Measurements from ENCODE around the gene SMARCAL1.
A peak's percentile ranks its signal among the peaks of the same experiment; 100 is the strongest.
"Not testable (repeated sequence)": the region's sequence is repeated elsewhere in the genome, so short reads cannot be mapped to it uniquely, and the experiment has no call there.

SMARCAL1 gene

DNA sequence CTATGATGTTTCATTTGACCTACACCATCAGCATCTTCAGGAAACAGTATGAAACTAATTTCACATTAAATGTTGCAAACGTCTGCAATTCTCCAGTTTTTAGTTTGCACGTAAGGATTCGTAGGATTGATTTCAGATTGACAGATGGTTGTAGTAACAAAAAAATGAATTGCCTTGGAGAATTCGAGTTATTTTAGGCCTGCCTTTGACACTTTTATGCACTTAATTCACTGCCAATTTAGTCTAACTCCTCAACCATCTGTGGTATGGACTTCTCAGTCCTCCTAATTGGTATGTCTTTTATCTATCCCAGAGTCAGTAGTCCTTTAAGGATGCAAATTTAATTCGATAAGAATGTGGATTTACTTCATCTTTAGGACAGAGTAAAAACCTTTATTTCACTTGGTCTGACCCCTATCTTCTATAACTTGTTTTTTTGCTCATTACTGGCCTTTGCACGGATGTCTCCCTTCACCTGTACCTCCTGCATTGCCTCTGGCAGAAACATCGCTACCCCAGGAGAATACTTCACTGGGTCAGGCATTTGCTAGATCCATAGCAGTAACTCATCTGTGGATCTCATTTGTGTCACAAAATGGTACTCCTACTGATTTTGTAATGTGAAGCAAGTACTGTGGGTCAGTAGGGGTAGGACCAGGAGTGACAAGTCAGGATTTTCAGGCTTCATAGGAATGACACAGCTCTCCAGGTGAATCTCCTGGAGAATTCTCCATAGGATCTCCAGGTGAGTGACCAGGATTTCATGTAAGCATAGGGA lies 90.3 kb downstream of the SMARCAL1 start:
- no peak for DNase-seq

DNA sequence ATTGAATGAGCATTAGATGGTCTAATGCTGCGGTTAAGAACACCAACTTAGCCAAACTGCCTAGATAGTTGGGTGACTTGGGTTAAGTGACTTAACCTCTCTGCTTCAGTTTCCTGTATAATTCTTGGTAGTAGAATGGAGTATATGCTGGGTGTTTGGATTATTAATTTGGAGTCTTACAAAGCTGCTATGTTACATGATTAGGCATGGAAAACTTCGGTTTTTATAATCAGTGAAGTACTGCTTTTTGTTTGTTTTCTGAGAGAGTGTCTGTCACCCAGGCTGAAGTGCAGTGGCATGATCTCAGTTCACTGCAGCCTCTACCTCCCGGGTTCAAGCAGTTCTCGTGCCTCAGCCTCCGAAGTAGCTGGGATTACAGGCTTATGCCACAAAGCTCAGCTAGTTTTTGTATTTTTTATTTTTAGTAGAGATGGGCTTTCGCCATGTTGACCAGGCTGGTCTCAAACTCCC lies 90.9 kb downstream of the SMARCAL1 start:
- no peak for DNase-seq

DNA sequence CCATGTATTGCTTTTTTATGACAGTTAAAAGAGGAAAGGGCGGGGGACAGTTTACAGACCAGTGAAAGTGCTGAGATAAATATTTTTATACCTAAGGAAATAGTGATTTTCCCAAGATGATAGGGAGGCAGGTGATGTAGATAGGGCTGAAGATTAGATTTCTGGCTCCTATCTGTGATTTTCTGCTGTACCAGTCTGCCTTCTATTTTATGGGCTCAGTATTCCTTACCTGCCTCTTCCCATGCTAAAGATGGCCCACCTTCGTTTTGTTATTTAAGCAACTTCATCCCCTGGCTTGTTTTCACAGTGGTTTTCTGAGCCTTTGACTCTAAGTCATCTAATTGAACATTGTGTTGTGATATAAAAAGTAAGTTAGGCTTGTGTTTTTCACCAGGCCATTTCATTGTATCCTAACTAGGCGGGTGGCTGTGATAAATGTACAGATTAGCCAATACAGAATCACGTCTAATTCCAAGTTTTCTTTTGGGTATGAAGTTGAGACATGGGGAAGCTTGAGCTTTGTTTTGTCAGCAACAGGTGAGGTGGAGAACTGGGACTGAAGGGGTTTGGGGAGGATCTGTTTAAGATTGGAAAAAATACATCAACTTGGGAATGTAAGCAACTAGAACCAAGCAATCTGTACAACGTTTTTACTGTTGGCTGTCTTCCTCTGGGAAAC lies 91.6 kb downstream of the SMARCAL1 start:
- DNase-seq = no peak

DNA sequence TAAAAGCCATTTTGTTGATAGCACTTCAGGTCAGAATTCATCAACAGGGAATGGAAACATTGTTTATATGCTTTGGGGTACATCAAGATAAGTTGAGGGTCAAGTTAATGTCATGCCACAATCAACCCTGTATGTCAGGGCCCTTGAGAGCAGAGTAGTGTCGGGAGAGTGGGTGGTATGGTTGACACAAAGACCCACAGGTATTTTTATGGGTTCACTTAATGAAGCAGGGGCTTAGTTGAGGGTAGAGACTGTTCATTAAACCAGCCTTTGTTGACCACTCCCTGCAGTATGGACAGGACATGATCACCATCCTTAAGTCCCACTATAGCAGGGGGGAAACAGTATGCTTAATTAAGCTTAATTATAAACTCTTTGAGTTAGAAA lies 92.1 kb downstream of the SMARCAL1 start:
- no peak for DNase-seq

DNA sequence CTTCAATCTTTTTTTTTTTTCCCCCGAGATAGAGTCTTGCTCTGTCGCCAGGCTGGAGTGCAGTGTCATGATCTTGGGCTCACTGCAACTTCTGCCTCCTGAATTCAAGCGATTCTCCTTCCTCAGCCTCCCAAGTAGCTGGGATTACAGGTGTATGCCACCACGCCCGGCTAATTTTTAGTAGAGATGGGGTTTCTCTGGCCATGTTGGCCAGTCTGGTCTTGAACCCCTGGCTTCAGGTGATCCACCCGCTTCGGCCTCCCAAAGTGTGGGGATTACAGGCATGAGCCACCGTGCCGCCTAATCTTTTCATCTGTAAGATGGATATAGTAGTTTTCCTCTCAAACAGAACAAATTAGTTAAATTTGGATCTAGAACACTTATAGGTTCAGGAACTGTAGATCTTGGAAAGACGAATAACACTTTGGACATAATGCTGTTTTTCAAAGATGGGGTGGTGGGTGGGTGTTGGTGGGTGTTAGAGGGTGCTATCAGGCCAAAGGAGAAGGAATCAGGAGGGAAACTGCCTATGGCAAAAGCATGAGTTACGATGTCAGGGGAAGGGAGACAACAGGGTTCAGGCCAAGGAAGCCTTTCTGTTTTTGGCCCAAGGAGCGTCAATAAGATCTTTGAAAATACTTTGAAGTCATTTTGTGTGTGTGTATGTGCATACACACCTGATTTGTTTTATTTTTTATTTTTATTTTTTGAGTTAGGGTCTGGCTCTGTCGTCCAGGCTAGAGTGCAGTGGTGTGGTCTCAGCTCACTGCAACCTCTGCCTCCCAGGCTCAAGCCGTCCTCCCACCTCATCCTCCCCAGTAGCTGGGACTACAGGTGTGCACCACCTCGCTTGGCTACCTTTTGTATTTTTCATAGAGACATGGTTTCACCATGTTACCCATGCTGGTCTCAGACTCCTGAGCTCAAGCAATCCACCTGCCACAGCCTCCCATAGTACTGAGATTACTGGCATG lies 93.1 kb downstream of the SMARCAL1 start:
- DNase-seq = no peak

DNA sequence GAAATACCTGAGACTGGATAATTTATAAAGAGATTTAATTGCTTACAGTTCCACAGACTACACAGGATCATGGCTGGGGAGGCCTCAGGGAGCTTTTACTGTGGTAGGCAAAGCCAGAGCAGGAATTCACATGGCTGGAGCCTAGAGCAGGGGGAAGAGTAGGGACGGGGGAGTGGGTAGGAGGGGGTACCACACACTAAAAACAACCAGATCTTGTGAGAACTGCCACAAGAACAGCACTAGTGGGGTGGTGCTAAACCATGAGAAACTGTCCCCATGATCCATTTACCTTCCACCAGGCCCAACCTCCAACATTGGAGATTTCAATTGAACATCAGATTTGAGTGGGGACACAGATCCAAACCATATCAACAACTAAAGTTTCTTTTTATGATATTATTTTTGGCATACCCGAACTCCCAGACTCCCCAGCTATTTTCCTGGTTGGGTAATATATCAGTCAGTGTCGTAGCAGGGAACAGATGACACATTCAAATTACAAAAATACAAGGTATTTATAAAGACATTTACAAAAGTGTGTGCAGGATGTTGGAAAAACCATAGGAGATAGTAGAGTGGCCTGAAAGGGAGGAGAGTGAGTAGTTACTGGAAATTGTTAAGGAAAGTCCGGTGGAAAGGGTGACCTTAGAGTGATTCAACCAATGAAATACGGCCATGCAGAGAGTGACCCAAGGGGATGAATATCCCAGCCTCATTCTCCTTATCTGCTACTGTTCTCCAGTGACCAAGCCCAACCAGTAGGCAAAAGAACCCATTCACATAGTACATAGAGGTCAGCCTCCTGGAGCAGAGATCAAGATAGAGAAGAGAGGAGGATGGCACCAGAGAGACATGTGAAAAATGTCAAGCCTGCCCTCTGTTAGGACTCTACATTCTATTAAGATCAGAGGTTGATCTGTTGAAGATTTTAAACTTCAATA lies 95.2 kb downstream of the SMARCAL1 start:
- no peak for DNase-seq

DNA sequence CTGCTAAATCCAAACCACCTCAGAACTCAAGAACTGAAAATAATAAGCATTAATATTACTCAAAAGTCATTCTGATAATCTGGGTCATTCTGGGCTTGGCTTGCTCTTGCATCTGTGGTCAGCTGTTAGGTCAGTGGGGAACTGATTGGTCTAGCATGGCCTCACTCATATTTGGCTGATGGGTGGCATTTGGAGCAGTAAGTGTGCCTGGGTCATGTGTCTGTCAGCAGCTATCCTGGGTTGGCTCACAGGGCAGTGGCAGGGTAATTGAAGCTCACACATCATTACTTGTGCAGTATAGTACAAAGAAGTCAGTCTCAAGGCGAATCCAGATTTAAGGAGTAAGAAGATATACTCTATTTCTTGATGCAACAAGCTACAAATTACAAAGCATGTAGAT lies 95.9 kb downstream of the SMARCAL1 start:
- DNase-seq = no peak

DNA sequence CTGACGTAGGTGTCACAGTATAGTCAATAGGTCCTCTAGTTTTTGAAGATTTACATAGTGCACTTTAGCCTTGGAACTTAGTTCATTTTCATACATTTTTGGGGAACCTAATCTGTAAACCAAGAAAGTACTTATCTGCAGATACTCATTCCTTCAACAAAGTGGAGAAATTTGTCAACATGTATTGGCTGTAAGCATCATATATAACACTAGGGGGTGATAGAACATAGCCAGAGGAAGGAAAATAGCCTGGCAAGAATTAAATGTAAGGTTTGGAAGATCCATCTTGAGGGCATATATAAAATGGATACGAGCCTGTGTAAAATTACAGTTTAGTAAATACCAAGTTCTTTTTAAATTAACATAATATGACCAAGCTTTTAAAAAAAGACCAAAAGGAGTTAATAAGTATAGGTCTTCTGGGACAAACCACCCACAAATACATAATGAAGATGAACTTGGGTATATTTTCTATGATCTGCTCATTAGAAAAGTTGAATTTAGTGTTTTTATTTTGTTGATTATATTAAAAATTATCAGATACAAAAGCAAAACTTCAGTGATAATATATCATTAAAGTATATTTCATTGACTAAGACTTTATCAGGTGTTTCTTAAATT lies 104.6 kb downstream of the SMARCAL1 start:
- peak; percentile 67 for DNase-seq

DNA sequence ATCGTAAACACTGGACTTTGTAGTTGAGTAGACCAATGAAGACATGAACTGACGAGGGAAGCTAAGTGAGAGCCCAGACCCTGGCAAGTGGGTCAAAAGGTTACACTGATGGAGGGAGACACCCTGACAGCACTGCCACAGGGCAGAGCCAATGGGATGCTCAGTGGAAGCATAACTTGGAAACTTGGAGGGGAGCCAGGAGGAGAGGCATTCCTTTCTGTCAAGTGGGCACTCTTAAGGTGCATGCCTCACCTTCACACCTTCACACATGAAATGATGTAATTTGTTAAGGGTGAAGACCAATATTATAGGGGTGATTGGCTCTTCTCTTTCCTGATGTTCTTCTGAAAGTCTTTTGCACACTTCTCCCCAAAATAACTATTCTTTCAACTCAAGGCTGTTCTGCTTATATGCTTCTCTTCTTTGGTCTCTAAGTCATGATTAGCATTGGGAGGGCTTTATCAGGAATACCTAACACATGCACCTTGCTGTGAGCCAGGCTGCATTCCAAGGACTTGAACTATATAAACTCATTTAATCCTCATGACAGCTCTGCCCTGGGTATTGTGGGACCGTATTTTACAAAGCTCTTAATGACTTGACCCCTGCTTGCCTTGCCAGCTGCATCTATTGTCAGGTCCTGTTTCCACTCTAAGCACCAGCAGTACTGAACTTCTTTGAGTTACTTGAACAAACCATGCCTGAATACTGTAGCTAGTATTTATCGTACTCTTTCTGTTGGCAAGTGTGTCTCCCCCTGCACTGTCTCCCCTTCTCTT lies 105.4 kb downstream of the SMARCAL1 start:
- DNase-seq = no peak

DNA sequence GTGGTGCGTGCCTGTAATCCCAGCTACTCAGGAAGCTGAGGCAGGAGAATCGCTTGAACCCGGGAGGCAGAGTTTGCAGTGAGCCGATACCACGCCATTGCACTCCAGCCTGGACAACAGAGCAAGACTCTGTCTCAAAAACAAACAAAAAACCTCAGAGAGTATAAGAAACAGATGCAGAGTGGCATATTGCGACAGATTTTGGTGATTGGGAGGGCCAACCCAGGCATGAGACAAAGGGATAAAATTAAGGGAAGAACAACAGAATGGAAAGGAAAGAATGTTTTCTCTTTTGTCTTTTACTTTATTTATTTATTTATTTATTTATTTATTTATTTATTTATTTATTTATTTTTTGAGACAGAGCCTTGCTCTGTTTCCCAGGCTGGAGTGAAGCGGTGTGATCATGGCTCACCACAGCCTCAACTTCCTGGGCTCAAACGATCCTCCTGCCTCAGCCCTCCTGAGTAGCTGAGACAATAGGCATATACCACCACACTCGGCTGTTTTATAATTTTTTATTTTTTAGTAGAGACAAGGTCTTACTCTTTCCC lies 106.4 kb downstream of the SMARCAL1 start:
- not testable (repeated sequence) for DNase-seq

DNA sequence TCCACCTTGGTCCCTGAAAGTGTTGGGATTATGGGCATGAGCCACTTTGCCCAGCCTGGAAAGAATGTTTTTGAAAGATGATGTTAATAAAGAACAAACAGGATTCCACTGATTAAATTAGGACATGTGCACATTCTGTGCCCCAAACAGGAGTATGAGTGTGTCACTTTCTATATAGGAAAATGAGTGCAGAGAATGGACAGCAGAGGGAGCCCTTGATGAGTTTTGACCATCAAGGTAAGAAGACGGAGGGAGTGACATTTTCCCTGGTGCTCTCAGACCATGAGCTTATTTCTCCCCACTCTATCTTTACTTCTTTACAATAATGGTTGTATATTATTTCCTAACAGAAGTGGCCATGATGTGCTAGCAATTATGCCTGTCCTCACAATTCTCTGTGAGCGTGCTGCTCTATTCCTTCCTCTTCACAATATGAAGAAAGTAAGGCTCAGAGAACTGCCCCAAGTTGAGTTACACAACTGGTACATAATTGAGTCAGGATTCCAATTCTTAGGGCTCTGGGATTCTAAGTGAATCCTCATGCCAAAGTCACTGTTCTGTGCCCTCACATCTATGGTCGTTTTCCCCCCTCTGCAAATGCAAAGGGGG lies 107.0 kb downstream of the SMARCAL1 start:
- peak; percentile 86 for DNase-seq

DNA sequence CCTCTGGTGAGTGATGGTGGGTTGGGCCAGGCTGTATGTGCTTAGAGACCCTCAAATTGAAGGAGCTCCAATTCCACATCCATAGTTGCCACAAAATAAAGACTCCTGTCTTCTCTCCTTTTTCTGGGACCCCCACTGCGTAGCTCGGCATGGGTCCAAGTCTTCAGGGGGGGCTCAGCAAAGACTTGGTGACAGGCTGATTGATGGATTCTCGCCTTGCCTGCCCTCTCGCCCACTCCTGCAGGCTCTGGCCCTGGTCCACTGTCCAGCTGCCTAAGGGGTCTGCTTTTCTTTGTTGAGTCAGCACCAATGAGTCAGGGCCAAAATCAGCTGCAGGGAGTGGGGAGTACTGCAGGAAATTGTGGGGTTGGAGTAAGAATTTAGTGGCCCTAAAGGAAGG lies 107.8 kb downstream of the SMARCAL1 start:
- peak; percentile 69 for DNase-seq

DNA sequence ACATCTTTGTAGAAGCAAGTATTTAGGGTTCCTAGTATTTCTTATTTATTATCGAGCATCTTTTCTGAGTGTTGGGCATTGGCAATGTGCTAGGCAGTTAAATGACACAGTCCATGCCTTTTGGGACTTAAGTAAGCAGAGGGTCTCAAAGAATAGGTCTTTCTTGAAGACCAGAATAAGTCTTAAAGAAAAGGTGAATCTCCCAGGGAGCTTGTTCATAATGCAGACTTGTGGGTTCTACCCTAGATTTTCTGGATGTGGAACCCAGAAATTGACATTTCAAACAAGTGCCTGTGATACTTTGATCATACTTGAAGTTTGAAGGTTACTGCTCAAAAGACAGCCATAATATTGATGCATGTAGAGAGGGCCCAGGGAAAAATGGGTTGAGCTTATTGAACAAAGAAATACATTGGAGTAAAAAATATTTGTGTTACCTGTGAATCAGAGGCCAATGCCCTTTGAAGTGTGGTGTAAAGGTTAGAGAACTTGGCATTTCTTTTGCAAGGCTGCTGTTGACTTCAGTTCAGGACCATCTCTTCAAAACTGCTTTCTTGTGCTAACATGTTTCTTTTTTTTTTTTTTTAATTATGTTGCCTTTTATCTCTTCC lies 110.7 kb downstream of the SMARCAL1 start:
- no peak for DNase-seq

DNA sequence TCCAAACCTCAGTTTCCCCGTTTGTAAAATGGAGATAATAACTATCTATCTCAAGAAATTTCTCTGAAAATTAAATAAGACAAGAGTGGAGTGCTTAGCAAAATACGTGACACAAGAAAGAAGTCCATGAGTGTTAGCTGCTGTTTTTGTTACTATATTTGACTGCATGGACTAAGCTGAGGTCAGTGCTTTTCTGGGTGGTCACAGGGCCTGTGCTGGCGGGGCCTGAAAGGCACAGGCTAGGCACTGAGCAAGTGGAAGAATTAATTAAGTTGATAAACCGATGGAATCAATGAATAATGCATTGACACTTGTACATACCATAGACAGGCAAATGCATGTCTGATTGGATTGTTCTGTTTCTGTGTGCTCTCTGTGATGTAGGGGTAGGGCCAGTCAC lies 113.7 kb downstream of the SMARCAL1 start:
- no peak for DNase-seq

DNA sequence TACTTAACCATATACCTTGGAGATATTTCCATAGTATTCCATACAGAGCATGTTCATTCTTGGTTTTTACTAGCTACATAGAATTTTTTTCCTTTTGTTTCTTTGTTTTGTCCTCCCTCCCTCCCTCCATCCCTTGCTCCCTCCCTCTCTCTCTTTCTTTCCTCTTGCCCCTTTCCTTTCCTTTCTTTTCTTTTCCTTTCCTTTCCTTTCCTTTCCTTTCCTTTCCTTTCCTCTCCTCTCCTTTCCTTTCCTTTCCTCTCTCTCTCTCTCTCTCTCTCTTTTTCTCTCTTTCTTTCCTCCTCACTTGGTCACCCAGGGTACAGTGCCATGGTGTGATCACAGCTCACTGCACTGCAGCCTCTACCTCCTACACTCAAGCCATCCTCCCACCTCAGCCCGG lies 114.7 kb downstream of the SMARCAL1 start:
- DNase-seq = no peak

DNA sequence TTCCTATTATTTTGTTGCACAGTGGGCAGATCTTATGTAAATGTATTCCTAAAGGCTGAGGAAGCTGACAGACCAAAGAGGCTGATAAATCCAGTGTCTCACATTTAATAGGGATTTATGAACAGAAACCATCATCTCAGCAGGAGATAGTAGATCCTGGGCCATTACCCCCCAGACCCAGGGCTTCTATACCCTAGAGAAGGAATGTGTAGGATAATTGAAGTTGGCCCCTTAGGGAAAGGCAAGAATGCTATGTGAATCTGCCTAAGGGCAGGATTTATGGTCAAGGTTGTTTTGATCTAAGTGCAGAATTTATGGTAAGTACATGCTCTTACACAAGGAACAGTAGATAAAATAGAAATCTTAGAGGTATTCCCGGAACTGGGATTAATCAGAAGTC lies 115.3 kb downstream of the SMARCAL1 start:
- no peak for DNase-seq

DNA sequence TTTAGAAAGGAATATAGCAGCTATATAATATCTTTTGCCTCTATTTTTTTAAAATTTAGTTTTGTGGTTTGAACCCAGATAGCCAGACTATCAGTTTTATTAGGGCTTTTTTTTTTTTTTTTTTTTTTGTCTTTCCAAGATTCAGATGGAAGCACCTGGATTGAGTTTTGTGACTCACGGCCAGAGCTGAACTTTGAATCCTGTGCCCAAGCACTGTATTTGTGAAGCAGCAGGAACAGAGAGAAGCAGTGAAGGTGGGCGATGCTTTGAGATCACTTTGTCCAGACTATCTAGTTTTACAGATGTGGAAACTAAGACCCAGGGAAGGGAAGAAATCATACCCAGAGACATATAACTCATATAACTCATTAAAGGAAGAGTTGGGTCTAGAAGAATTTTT lies 120.3 kb downstream of the SMARCAL1 start:
- DNase-seq = no peak
